Stimulated activated CD8-positive, alpha-beta memory T cell treated with anti-CD3 and anti-CD28 coated beads, Interleukin-4, amount 100 ng/mL, for 1 hour (primary cell): ENCODE data around the gene TAF11L14.

Source experiments
- DNase-seq, 2 donors: peaks; one replicate each; pipeline ENCODE4 v3.0.0-alpha.2; 2020; ENCODE audit warnings: low read depth in 2 of 2, low spot score in 1 of 2

TAF11L14 gene

DNA sequence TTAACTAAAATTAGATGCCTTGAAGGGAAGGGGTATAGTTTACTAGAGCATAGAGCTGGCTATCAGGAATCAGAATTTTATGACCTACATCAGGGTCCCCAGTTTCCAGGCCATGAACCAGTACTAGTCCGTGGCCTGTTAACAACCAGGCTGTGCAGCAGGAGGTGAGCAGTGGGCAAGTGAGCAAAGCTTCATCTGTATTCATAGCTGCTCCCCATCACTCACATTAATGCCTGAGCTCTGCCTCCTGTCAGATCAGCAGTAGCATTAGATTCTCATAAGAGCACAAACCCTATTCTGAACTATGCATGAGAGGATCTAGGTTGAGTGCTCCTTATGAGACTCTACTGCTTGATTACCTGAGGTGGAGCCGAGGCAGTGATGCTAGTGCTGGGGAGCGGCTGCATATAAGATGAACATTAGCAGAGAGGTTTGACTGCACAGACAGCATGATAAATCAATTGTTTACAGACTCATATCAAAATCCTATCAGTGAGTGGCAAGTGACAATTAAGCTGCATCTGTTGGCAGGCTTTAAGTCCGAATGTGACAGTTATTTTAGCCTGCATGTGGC, 44.6 kb downstream of the TAF11L14 start:
- DNase-seq = no peak

DNA sequence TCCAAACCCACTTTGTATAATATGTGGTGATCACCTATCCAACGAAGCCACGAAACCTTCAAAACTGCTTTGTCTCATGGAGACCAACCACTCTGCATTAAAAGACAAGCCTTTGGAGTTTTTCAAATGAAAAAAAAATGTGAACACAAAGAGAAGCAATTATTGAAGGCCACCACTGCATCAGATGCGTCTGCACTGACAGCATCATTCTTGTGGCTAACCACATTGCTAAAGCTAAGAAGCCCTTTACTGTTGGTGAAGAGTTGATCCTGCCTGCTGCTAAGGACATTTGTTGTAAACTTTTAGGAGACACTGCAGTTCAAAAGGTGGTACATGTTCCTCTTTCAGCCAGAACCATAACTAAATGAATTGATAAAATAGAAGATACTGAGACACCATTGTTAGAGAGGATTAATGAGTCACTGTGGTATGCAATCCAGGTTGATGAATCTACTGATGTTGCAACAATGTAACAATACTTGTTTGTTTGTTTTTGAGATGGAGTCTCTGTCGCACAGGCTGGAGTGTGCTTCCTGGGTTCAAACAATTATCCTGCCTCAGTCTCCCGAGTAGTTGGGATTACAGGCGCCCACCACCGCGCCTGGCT, 45.4 kb downstream of the TAF11L14 start:
- DNase-seq = no peak

DNA sequence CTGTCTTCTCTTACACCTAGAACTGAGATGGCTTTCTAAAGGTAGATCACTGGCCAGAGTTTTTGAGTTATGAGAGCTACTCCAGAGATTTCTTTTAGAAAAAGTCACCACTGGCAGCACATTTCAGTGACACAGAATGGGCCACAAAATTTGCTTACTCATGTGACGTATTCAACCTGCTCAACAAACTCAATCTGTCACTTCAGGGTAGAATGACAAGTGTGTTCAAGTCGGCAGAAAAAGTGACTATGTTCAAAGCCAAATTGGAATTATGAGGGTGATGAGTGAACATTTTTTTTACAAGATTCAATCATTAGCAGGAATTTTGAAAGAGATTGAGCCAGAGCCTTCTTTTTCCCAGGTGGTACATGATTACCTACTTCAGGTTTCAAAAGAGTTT, 46.5 kb downstream of the TAF11L14 start:
- no peak for DNase-seq
